Measurements from ENCODE around the gene STYXL2.

The STYXL2 gene

DNA sequence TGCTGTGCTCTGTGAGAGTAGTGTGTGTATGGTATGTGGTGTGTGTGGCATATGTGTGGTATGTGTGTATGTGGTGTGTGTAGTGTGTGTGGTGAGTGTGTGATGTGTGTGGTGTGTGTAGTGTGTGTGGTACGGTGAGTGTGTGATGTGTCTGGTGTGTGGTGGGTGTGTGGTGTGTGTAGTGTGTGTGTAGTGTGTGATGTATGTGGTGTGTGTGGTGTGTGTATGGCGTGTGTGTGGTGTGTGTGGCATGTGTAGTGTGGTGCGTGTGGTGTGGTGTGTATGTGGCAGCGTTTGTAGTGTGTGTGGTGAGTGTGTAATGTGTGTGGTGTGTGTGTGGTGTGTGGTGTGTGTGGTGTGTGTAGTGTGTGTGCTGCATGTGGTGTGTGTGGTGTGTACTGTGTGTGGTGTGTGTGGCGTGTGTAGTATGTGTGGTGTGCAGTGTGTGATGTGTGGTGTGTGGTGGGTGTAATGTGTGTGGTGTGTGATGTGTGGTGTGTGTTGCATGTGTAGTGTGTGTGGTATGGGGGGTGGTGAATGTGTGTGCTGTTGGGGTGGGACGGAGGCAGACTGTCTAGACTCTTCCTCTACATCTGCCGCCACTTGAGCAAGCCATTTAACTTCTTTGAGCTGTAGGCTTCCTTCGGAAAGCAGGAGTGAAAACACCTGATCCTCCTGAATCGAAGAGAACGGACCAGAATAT is 37.2 kb upstream of the STYXL2 start:
- no peaks in the 10 kb centered on the region for H3K9me3 Mint-ChIP-seq
- no peak overlapping the region for H3K27ac Mint-ChIP-seq
- no peak overlapping the region for H3K4me3 Mint-ChIP-seq
- TF ChIP-seq CTCF (IDR thresholded peaks at IDR 0.05; ENCODE audit: unreplicated experiment in 3 of 3), result no peak
- H3K27me3 Mint-ChIP-seq (ENCODE audit: low read depth), result peaks cover 14% of the 10 kb centered on the region
- H3K36me3 Mint-ChIP-seq (ENCODE audit: low read depth), result no peaks in the 10 kb centered on the region
- no peaks in the 10 kb centered on the region for H3K4me1 Mint-ChIP-seq

GRCh38 chr1:167057241-167057688 is 36.6 kb upstream of the STYXL2 start:
- peaks cover 13% of the 10 kb centered on the region for H3K27me3 Mint-ChIP-seq (ENCODE audit: low read depth)
- no peak overlapping the region for H3K27ac Mint-ChIP-seq
- no peaks in the 10 kb centered on the region for H3K9me3 Mint-ChIP-seq
- no peaks in the 10 kb centered on the region for H3K36me3 Mint-ChIP-seq (ENCODE audit: low read depth)
- no peaks in the 10 kb centered on the region for H3K4me1 Mint-ChIP-seq
- TF ChIP-seq CTCF (IDR thresholded peaks at IDR 0.05; ENCODE audit: unreplicated experiment in 3 of 3), result peak; percentile 53 to 62 (median 62)
- H3K4me3 Mint-ChIP-seq, result no peak overlapping the region

GRCh38 chr1:167059045-167059808 is 34.6 kb upstream of the STYXL2 start:
- TF ChIP-seq CTCF (IDR thresholded peaks at IDR 0.05; ENCODE audit: unreplicated experiment in 3 of 3), result peak; percentile 95 to 96 (median 95)
- Mint-ChIP-seq H3K36me3 (ENCODE audit: low read depth) (no peaks in the 10 kb centered on the region), H3K27ac (no peak overlapping the region), H3K4me3 (peak overlapping the region; percentile 31 to 51 (median 49)), H3K27me3 (ENCODE audit: low read depth) (peaks cover 12% of the 10 kb centered on the region), H3K4me1 (no peaks in the 10 kb centered on the region), H3K9me3 (no peaks in the 10 kb centered on the region)

- TF ChIP-seq CTCF (IDR thresholded peaks at IDR 0.05; ENCODE audit: unreplicated experiment in 3 of 3), result no peak
- H3K36me3 Mint-ChIP-seq (ENCODE audit: low read depth), result no peaks in the 10 kb centered on the region
- no peaks in the 10 kb centered on the region for H3K9me3 Mint-ChIP-seq
- peaks cover 12% of the 10 kb centered on the region for H3K27me3 Mint-ChIP-seq (ENCODE audit: low read depth)
- H3K27ac Mint-ChIP-seq, result no peak overlapping the region
- H3K4me1 Mint-ChIP-seq, result no peaks in the 10 kb centered on the region
- no peak overlapping the region for H3K4me3 Mint-ChIP-seq
Observed at GRCh38 chr1:167059809-167060107, 34.1 kb upstream of the STYXL2 start.

DNA sequence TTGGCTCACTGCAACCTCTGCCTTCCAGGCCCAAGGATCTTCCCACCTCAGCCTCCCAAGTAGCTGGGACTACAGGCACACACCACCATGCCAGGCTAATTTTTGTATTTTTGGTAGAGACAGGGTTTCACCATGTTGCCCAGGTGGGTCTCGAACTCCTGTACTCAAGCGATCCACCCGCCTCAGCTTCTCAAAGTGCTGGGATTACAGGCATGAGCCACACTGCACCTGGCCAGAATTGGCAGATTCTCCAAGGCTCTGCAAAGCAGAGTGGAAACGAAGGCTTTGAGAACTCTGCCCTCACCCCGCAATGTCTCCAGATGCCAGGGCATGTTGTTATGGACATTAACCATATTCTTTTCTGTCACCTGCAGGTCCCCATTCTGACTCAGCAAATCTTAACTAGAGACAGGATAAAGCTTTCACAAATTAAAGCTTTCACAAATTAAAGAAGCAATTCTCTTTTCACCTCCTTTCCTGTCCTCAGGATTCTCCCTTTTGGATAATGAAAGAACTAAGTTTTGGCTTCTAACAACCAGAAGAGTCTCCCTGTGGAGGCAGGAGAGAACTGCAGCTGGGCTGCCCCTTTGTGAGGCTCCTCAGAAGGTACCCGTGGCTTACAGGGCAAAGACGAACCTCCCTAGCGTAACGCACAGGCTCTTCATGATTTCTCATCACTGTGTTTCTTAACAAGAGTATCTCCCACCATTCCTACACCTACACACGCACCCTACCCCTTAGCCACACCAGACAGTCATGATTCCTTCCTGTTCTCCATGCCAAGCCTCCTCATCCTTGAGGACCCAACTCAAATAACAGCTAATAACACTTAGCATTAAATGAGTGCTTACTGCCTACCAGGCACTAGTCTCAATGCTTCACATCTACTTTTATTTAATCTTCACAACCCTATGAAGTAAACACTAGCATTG is 33.5 kb upstream of the STYXL2 start:
- Mint-ChIP-seq H3K4me3 (no peak overlapping the region), H3K9me3 (no peaks in the 10 kb centered on the region), H3K27me3 (ENCODE audit: low read depth) (peaks cover 17% of the 10 kb centered on the region), H3K27ac (no peak overlapping the region), H3K4me1 (no peaks in the 10 kb centered on the region), H3K36me3 (ENCODE audit: low read depth) (no peaks in the 10 kb centered on the region)
- peak; percentile 29 to 35 (median 33) for TF ChIP-seq CTCF (IDR thresholded peaks at IDR 0.05; ENCODE audit: unreplicated experiment in 3 of 3)

Measured in nephron (organoid).